Measurements from ENCODE around the gene DNAJC4. TPM values are rescaled to one million over a fixed set of nuclear protein-coding genes. Genes with fewer than 3 reads are reported as not detected.
A peak's percentile ranks its signal among the peaks of the same experiment; 100 is the strongest.
"Not testable (repeated sequence)": the region's sequence is repeated elsewhere in the genome, so short reads cannot be mapped to it uniquely, and the experiment has no call there.

DNAJC4 gene
- total and polyA plus RNA-seq, 8 donors = 28.1 to 125 (median 34.7) TPM

- ATAC-seq (peak; percentile 8 to 22 (median 17)), DNase-seq (peak; percentile 84 to 92 (median 88)), FAIRE-seq (no peak)
- Histone ChIP-seq H3K9me3 (no peaks in the 10 kb centered on the region), H3K4me3 (peak overlapping the region; percentile 35 to 75 (median 62)), H3K36me3 (no peaks in the 10 kb centered on the region), H3K27me3 (no peaks in the 10 kb centered on the region), H3K4me1 (peaks cover 0 to 24% (median 17%) of the 10 kb centered on the region in 3 donors), H3K27ac (peak overlapping the region; percentile 76 to 89 (median 83))
- TF ChIP-seq CTCF (IDR thresholded peaks at IDR 0.05) = no peak
- intact Hi-C loops (cut with DNase I) = no loop called here
- WGBS, 2 donors = 1% methylated on average over 31 to 46 of the region's 46 CpGs
Measured at GRCh38 chr11:64245797-64246620, 15.7 kb downstream of the DNAJC4 start.

- intact Hi-C loops (cut with DNase I); H3K9me3 ChIP-seq; H3K36me3 ChIP-seq; H3K27me3 ChIP-seq; FAIRE-seq; DNase-seq: not testable (repeated sequence)
- Histone ChIP-seq H3K4me1 (peaks cover 0 to 24% (median 17%) of the 10 kb centered on the region in 3 donors), H3K27ac (peak overlapping the region; percentile 76 to 89 (median 83)), H3K4me3 (peak overlapping the region in 3 of 4 donors; percentile 35 to 70 (median 54))
- WGBS, 2 donors = 0% methylated on average over 16 to 43 of the region's 43 CpGs
- peak in 1 of 4 donors; percentile 0 for ATAC-seq
Measured at GRCh38 chr11:64246621-64246870, 16.2 kb downstream of the DNAJC4 start.

- intact Hi-C loops (cut with DNase I) = no loop called here
- Histone ChIP-seq H3K27me3 (no peaks in the 10 kb centered on the region), H3K36me3 (no peaks in the 10 kb centered on the region), H3K4me3 (peak within 1 kb of the TSS; percentile 35 to 75 (median 62)), H3K27ac (peak within 1 kb of the TSS; percentile 76 to 89 (median 83)), H3K9me3 (no peaks in the 10 kb centered on the region), H3K4me1 (peaks cover 0 to 24% (median 17%) of the 10 kb centered on the region in 3 donors)
- peak; percentile 84 to 95 (median 90) for DNase-seq
- peak; percentile 55 to 74 (median 68) for ATAC-seq
- WGBS, 2 donors = 0% methylated on average over 56 to 73 of the region's 74 CpGs
- no peak for FAIRE-seq
- peak in 1 of 4 donors; percentile 5 for TF ChIP-seq CTCF (IDR thresholded peaks at IDR 0.05)
Measured at GRCh38 chr11:64246871-64247728, 16.8 kb downstream of the DNAJC4 start, which contains the start of gene PPP1R14B. TSS of gene PPP1R14B (minus strand) at chr11:64246943. CDS start at chr11:64246673, 270 bp downstream.

GRCh38 chr11:64247729-64248531 lies 17.6 kb downstream of the DNAJC4 start:
- H3K9me3 ChIP-seq = no peaks in the 10 kb centered on the region
- 32 to 36% methylated on average over 30 to 31 of the region's 31 CpGs for WGBS, 2 donors
- peak overlapping the region in 2 of 4 donors; percentile 72 to 85 for H3K27ac ChIP-seq
- TF ChIP-seq CTCF (IDR thresholded peaks at IDR 0.05) = no peak
- intact Hi-C loops (cut with DNase I) = no loop called here
- H3K4me1 ChIP-seq = peaks cover 0 to 19% (median 11%) of the 10 kb centered on the region in 3 donors
- DNase-seq = no peak
- peak overlapping the region; percentile 35 to 70 (median 48) for H3K4me3 ChIP-seq
- no peak for FAIRE-seq
- no peak for ATAC-seq
- no peaks in the 10 kb centered on the region for H3K27me3 ChIP-seq
- no peaks in the 10 kb centered on the region for H3K36me3 ChIP-seq

GRCh38 chr11:64248578-64248977 lies 18.2 kb downstream of the DNAJC4 start:
- ATAC-seq = no peak
- TF ChIP-seq CTCF (IDR thresholded peaks at IDR 0.05) = no peak
- WGBS, 2 donors = 77 to 79% methylated on average over 7 of the region's 7 CpGs
- Histone ChIP-seq H3K36me3 (no peaks in the 10 kb centered on the region), H3K4me3 (no peak overlapping the region), H3K27ac (no peak overlapping the region), H3K9me3 (no peaks in the 10 kb centered on the region), H3K4me1 (peaks cover 0 to 14% (median 4%) of the 10 kb centered on the region in 3 donors), H3K27me3 (no peaks in the 10 kb centered on the region)
- no peak for DNase-seq
- intact Hi-C loops (cut with DNase I) = no loop called here
- no peak for FAIRE-seq
